ENCODE measurements around the gene GUCY1A2.

GUCY1A2 gene

DNA sequence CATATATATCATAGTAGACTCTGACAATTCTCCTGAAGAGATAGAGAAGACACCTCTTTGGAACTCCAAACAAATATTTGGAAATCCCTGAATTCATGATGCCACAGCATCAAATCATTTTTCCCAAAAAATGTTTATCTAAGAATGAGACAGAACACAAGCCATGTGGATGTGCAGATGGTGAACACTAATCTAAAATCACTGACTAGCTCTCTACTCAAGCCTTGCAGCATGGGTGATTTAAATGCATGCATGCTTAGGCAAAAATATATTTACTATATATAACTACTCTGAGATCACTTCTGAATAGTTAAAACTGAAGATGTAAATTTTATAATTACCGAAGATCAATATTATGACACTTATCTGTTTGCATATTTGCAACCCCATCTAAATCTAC, 289.9 kb downstream of the GUCY1A2 start:
- Histone ChIP-seq H3K79me2 (ENCODE audit: control insufficient read depth, insufficient read depth, low read length, poor library complexity) (no peaks in the 10 kb centered on the region), H3K36me3 (ENCODE audit: control insufficient read depth in 1 of 2, insufficient read depth in 2 of 2, low read length in 2 of 2) (no peaks in the 10 kb centered on the region), H3K14ac (ENCODE audit: low read length) (no peak overlapping the region), H3K18ac (ENCODE audit: low read length) (no peak overlapping the region), H3K4me2 (ENCODE audit: low read length) (no peak overlapping the region), H3K23ac (ENCODE audit: low read length) (no peak overlapping the region), H4K91ac (ENCODE audit: low read depth, low read length) (no peak overlapping the region), H3K4me3 (ENCODE audit: low read depth, low read length) (no peak overlapping the region), H3K9ac (ENCODE audit: low read length) (no peak overlapping the region), H2AK5ac (ENCODE audit: low read length) (no peak overlapping the region), H2AFZ (ENCODE audit: insufficient read depth, low read length, poor library complexity) (no peak overlapping the region), H3K9me3 (ENCODE audit: insufficient read depth, low read depth, low read length) (no peaks in the 10 kb centered on the region), H3K4me1 (ENCODE audit: control insufficient read depth in 1 of 2, insufficient read depth in 2 of 2, low read length in 2 of 2) (no peaks in the 10 kb centered on the region), H3K4ac (ENCODE audit: low read depth, low read length) (no peak overlapping the region), H3K27ac (ENCODE audit: low read depth, low read length) (no peak overlapping the region), H2BK5ac (ENCODE audit: low read depth, low read length, poor library complexity) (no peak overlapping the region), H4K12ac (ENCODE audit: low read depth, low read length) (no peak overlapping the region), H3K79me1 (ENCODE audit: low read length) (no peaks in the 10 kb centered on the region), H2BK12ac (ENCODE audit: low read length) (no peak overlapping the region), H4K8ac (ENCODE audit: low read depth, low read length) (no peak overlapping the region), H2BK120ac (ENCODE audit: insufficient read depth, low read length, poor library complexity) (no peak overlapping the region), H3K27me3 (ENCODE audit: insufficient read depth, low read length) (no peaks in the 10 kb centered on the region)
- DNase-seq, result no peak
- no CpG with 5 or more reads among the region's 1 CpG for WGBS (ENCODE audit: extremely low coverage, insufficient coverage, insufficient read length)

DNA sequence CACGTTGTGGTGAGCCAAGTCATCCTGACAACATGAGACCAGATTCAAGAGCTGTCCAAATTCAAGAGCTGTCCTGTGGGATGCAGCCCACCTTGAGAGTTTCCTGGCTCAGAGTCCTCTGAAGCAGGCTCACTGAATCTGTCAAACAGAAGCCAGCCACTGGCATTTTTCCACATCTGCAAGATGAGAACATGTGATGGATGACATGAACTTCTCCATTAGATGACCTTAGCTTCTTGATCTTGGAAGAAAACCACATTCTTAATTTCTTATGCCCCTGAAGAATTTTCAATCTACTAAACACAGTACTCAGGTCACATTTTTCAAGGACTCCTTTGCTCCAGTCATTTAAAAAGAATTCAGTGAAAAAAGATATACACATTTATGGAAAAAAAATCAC, 291.0 kb downstream of the GUCY1A2 start:
- Histone ChIP-seq H3K18ac (ENCODE audit: low read length) (no peak overlapping the region), H4K12ac (ENCODE audit: low read depth, low read length) (no peak overlapping the region), H3K4ac (ENCODE audit: low read depth, low read length) (no peak overlapping the region), H3K23ac (ENCODE audit: low read length) (no peak overlapping the region), H4K8ac (ENCODE audit: low read depth, low read length) (no peak overlapping the region), H2AK5ac (ENCODE audit: low read length) (no peak overlapping the region), H2BK120ac (ENCODE audit: insufficient read depth, low read length, poor library complexity) (no peak overlapping the region), H3K4me2 (ENCODE audit: low read length) (no peak overlapping the region), H3K27me3 (ENCODE audit: insufficient read depth, low read length) (no peaks in the 10 kb centered on the region), H3K27ac (ENCODE audit: low read depth, low read length) (no peak overlapping the region), H3K4me3 (ENCODE audit: low read depth, low read length) (no peak overlapping the region), H2BK12ac (ENCODE audit: low read length) (no peak overlapping the region), H3K36me3 (ENCODE audit: control insufficient read depth in 1 of 2, insufficient read depth in 2 of 2, low read length in 2 of 2) (no peaks in the 10 kb centered on the region), H2AFZ (ENCODE audit: insufficient read depth, low read length, poor library complexity) (no peak overlapping the region), H3K79me1 (ENCODE audit: low read length) (no peaks in the 10 kb centered on the region), H3K79me2 (ENCODE audit: control insufficient read depth, insufficient read depth, low read length, poor library complexity) (no peaks in the 10 kb centered on the region), H4K91ac (ENCODE audit: low read depth, low read length) (no peak overlapping the region), H3K9me3 (ENCODE audit: insufficient read depth, low read depth, low read length) (no peaks in the 10 kb centered on the region), H3K9ac (ENCODE audit: low read length) (no peak overlapping the region), H2BK5ac (ENCODE audit: low read depth, low read length, poor library complexity) (no peak overlapping the region), H3K14ac (ENCODE audit: low read length) (no peak overlapping the region), H3K4me1 (ENCODE audit: control insufficient read depth in 1 of 2, insufficient read depth in 2 of 2, low read length in 2 of 2) (no peaks in the 10 kb centered on the region)
- DNase-seq, result no peak
- no CpG with 5 or more reads among the region's 1 CpG for WGBS (ENCODE audit: extremely low coverage, insufficient coverage, insufficient read length)

DNA sequence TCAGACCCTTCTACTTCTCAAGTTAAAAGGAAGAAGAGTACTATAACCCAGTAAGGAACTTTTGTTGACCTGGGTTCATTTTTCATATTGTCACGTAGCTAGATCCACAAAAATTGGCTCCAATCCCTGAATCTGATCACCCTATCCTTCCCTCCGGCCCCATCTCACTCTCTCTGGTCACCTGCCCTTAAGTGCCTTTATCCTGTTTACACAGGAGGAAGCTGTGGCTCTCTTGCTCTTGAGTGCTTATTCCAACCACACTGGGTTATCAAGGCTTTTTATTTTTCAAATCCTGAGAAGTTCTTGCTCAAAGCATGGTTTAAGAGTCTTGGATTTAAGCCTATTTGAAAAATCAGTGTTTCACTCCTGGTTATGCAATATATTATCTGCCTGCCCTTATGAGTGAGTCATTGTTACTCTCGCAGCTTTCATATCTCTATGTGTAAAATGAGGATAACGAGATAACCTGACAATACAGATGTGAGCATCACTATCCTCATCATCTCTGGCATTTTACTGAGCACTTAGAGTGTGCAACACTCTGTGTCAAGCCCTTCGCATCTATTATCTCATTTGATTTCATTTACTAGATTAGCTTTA, 293.9 kb downstream of the GUCY1A2 start:
- Histone ChIP-seq H2BK5ac (ENCODE audit: low read depth, low read length, poor library complexity) (no peak overlapping the region), H3K4me3 (ENCODE audit: low read depth, low read length) (no peak overlapping the region)

DNA sequence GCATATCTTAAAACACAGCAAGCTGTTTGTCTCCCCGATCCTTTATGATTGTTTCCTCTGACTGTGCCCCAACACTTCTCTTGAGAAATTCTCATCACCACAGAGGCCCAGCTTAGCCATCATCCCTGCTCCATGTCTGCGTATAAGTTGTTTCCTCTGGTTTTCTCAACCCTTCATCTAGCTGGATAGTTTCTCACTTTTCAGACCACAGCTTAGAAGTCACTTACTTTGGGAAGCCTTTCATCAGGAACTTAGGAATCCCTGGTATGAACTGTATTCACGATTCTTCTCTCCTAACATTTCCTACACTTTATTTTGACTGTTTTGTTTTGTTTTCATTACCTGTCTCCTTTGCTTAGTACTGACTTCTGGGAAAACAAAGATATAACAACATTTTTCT, 295.2 kb downstream of the GUCY1A2 start:
- WGBS (ENCODE audit: extremely low coverage, insufficient coverage, insufficient read length), result no CpG with 5 or more reads among the region's 3 CpGs
- DNase-seq, result peak in 1 of 2 donors; percentile 36
- no peaks in the 10 kb centered on the region for H3K9me3 ChIP-seq (ENCODE audit: insufficient read depth, low read depth, low read length)

More for the DNA sequence above, 293.9 kb downstream of the GUCY1A2 start:
- Histone ChIP-seq H3K27me3 (ENCODE audit: insufficient read depth, low read length) (no peaks in the 10 kb centered on the region), H3K36me3 (ENCODE audit: control insufficient read depth in 1 of 2, insufficient read depth in 2 of 2, low read length in 2 of 2) (no peaks in the 10 kb centered on the region), H4K8ac (ENCODE audit: low read depth, low read length) (no peak overlapping the region), H4K91ac (ENCODE audit: low read depth, low read length) (no peak overlapping the region), H3K27ac (ENCODE audit: low read depth, low read length) (no peak overlapping the region), H3K4ac (ENCODE audit: low read depth, low read length) (no peak overlapping the region), H3K79me2 (ENCODE audit: control insufficient read depth, insufficient read depth, low read length, poor library complexity) (no peaks in the 10 kb centered on the region), H3K9ac (ENCODE audit: low read length) (no peak overlapping the region), H3K14ac (ENCODE audit: low read length) (no peak overlapping the region), H4K12ac (ENCODE audit: low read depth, low read length) (no peak overlapping the region), H2AK5ac (ENCODE audit: low read length) (no peak overlapping the region), H2AFZ (ENCODE audit: insufficient read depth, low read length, poor library complexity) (no peak overlapping the region), H3K23ac (ENCODE audit: low read length) (no peak overlapping the region), H3K4me2 (ENCODE audit: low read length) (no peak overlapping the region), H2BK120ac (ENCODE audit: insufficient read depth, low read length, poor library complexity) (no peak overlapping the region), H2BK12ac (ENCODE audit: low read length) (no peak overlapping the region), H3K18ac (ENCODE audit: low read length) (no peak overlapping the region), H3K4me1 (ENCODE audit: control insufficient read depth in 1 of 2, insufficient read depth in 2 of 2, low read length in 2 of 2) (no peaks in the 10 kb centered on the region), H3K79me1 (ENCODE audit: low read length) (no peaks in the 10 kb centered on the region), H3K9me3 (ENCODE audit: insufficient read depth, low read depth, low read length) (no peaks in the 10 kb centered on the region)
- no CpG with 5 or more reads among the region's 5 CpGs for WGBS (ENCODE audit: extremely low coverage, insufficient coverage, insufficient read length)
- DNase-seq, result peak; percentile 44 to 88

More for the DNA sequence above, 295.2 kb downstream of the GUCY1A2 start:
- Histone ChIP-seq H4K91ac (ENCODE audit: low read depth, low read length) (no peak overlapping the region), H3K79me2 (ENCODE audit: control insufficient read depth, insufficient read depth, low read length, poor library complexity) (no peaks in the 10 kb centered on the region), H3K79me1 (ENCODE audit: low read length) (no peaks in the 10 kb centered on the region), H2BK5ac (ENCODE audit: low read depth, low read length, poor library complexity) (no peak overlapping the region), H2BK12ac (ENCODE audit: low read length) (no peak overlapping the region), H3K4me3 (ENCODE audit: low read depth, low read length) (no peak overlapping the region), H3K27ac (ENCODE audit: low read depth, low read length) (no peak overlapping the region), H3K4me2 (ENCODE audit: low read length) (no peak overlapping the region), H3K14ac (ENCODE audit: low read length) (no peak overlapping the region), H2AFZ (ENCODE audit: insufficient read depth, low read length, poor library complexity) (no peak overlapping the region), H3K18ac (ENCODE audit: low read length) (no peak overlapping the region), H4K8ac (ENCODE audit: low read depth, low read length) (no peak overlapping the region), H4K12ac (ENCODE audit: low read depth, low read length) (no peak overlapping the region), H3K9ac (ENCODE audit: low read length) (no peak overlapping the region), H3K4me1 (ENCODE audit: control insufficient read depth in 1 of 2, insufficient read depth in 2 of 2, low read length in 2 of 2) (no peaks in the 10 kb centered on the region), H2AK5ac (ENCODE audit: low read length) (no peak overlapping the region), H2BK120ac (ENCODE audit: insufficient read depth, low read length, poor library complexity) (no peak overlapping the region), H3K27me3 (ENCODE audit: insufficient read depth, low read length) (no peaks in the 10 kb centered on the region), H3K23ac (ENCODE audit: low read length) (no peak overlapping the region), H3K36me3 (ENCODE audit: control insufficient read depth in 1 of 2, insufficient read depth in 2 of 2, low read length in 2 of 2) (no peaks in the 10 kb centered on the region), H3K4ac (ENCODE audit: low read depth, low read length) (no peak overlapping the region)
